Neural crest cell (in vitro differentiated cells): ENCODE data around the gene THBS2. TPM values are rescaled to one million over a fixed set of nuclear protein-coding genes. Genes with fewer than 3 reads are reported as not detected.

Experiments
- DNase-seq: peaks from one replicate; pipeline ENCODE4 v3.0.0; 2021; ENCODE audit warnings: low read depth, mixed read lengths, low spot score
- H3K27ac Mint-ChIP-seq: one replicate; pipeline ENCODE4 v1.8.0; 2021; ENCODE audit warnings: mild to moderate bottlenecking, mixed read lengths; ENCODE audit not compliant: unreplicated experiment
- H3K27me3 Mint-ChIP-seq: 2 replicates; pipeline ENCODE4 v1.8.0; 2021; ENCODE audit warnings: low read depth, mild to moderate bottlenecking, mixed read lengths
- H3K36me3 Mint-ChIP-seq: 2 replicates; pipeline ENCODE4 v1.8.0; 2021; ENCODE audit warnings: low read depth, mild to moderate bottlenecking, mixed read lengths
- H3K4me1 Mint-ChIP-seq: 2 replicates; pipeline ENCODE4 v1.8.0; 2021; ENCODE audit warnings: mixed read lengths
- H3K4me3 Mint-ChIP-seq: one replicate; pipeline ENCODE4 v1.8.0; 2021; ENCODE audit warnings: mild to moderate bottlenecking, mixed read lengths
- H3K9me3 Mint-ChIP-seq: 2 replicates; pipeline ENCODE4 v1.8.0; 2021; ENCODE audit warnings: mixed read lengths
- CTCF ChIP-seq: fragments of 200-600 bp; sonication (generic); conservative IDR thresholded peaks from 2 replicates; pipeline ENCODE4 v1.5.0; 2021; ENCODE audit warnings: antibody characterized with exemption, mild to moderate bottlenecking
- total RNA-seq: library from RNA; stranded (reverse); gene quantifications from 2 replicates; pipeline ENCODE4 v1.2.1, GENCODE V29; 2021

The THBS2 gene
- total RNA-seq, 1 donor from 2014 or later: 1.3 TPM

- Mint-ChIP-seq H3K27me3 (no peaks in the 10 kb centered on the region), H3K36me3 (no peaks in the 10 kb centered on the region), H3K4me3 (no peak overlapping the region), H3K9me3 (no peaks in the 10 kb centered on the region), H3K4me1 (no peaks in the 10 kb centered on the region), H3K27ac (no peak overlapping the region)
- no peak for DNase-seq
- no peak for TF ChIP-seq CTCF
Observed at GRCh38 chr6:169285165-169285564, 31.5 kb upstream of the THBS2 start.

- H3K4me3 Mint-ChIP-seq: no peak overlapping the region
- no peak for DNase-seq
- H3K4me1 Mint-ChIP-seq: no peaks in the 10 kb centered on the region
- H3K9me3 Mint-ChIP-seq: no peaks in the 10 kb centered on the region
- no peak overlapping the region for H3K27ac Mint-ChIP-seq
- no peak for TF ChIP-seq CTCF
- H3K36me3 Mint-ChIP-seq: no peaks in the 10 kb centered on the region
- no peaks in the 10 kb centered on the region for H3K27me3 Mint-ChIP-seq
Observed at GRCh38 chr6:169283924-169284323, 30.3 kb upstream of the THBS2 start.

GRCh38 chr6:169282043-169282442, 28.4 kb upstream of the THBS2 start:
- DNase-seq: no peak
- H3K36me3 Mint-ChIP-seq: no peaks in the 10 kb centered on the region
- no peaks in the 10 kb centered on the region for H3K27me3 Mint-ChIP-seq
- no peak overlapping the region for H3K27ac Mint-ChIP-seq
- H3K4me3 Mint-ChIP-seq: no peak overlapping the region
- H3K4me1 Mint-ChIP-seq: no peaks in the 10 kb centered on the region
- no peaks in the 10 kb centered on the region for H3K9me3 Mint-ChIP-seq
- no peak for TF ChIP-seq CTCF

GRCh38 chr6:169277619-169278018, 24.0 kb upstream of the THBS2 start:
- Mint-ChIP-seq H3K27me3 (no peaks in the 10 kb centered on the region), H3K27ac (no peak overlapping the region), H3K4me1 (no peaks in the 10 kb centered on the region), H3K4me3 (no peak overlapping the region), H3K36me3 (no peaks in the 10 kb centered on the region), H3K9me3 (no peaks in the 10 kb centered on the region)
- no peak for TF ChIP-seq CTCF
- DNase-seq: no peak

GRCh38 chr6:169274781-169275180, 21.1 kb upstream of the THBS2 start:
- H3K4me3 Mint-ChIP-seq: no peak overlapping the region
- H3K27me3 Mint-ChIP-seq: peaks cover 3% of the 10 kb centered on the region
- no peak for TF ChIP-seq CTCF
- H3K36me3 Mint-ChIP-seq: no peaks in the 10 kb centered on the region
- no peak overlapping the region for H3K27ac Mint-ChIP-seq
- no peaks in the 10 kb centered on the region for H3K9me3 Mint-ChIP-seq
- no peak for DNase-seq
- H3K4me1 Mint-ChIP-seq: no peaks in the 10 kb centered on the region

GRCh38 chr6:169273511-169273910, 19.9 kb upstream of the THBS2 start:
- no peak for TF ChIP-seq CTCF
- H3K27me3 Mint-ChIP-seq: peaks cover 3% of the 10 kb centered on the region
- H3K27ac Mint-ChIP-seq: no peak overlapping the region
- no peak overlapping the region for H3K4me3 Mint-ChIP-seq
- DNase-seq: no peak
- no peaks in the 10 kb centered on the region for H3K4me1 Mint-ChIP-seq
- H3K9me3 Mint-ChIP-seq: no peaks in the 10 kb centered on the region
- no peaks in the 10 kb centered on the region for H3K36me3 Mint-ChIP-seq
